Ectodermal cell (in vitro differentiated cells): ENCODE data around the gene CSGALNACT2.
"Not testable (repeated sequence)": the region's sequence is repeated elsewhere in the genome, so short reads cannot be mapped to it uniquely, and the experiment has no call there.

Experiments
- H3K27ac ChIP-seq: 2 replicates; pipeline ENCODE4 v1.7.0; 2013; ENCODE audit warnings: mild to moderate bottlenecking, low read depth, low read length; ENCODE audit not compliant: insufficient read depth, poor library complexity, severe bottlenecking
- H3K27me3 ChIP-seq: 2 replicates; pipeline ENCODE4 v1.7.0; 2013; ENCODE audit warnings: mild to moderate bottlenecking, low read length; ENCODE audit not compliant: insufficient read depth, control insufficient read depth, poor library complexity, severe bottlenecking
- H3K36me3 ChIP-seq: one replicate; pipeline ENCODE4 v1.7.0; 2013; ENCODE audit warnings: low read length; ENCODE audit not compliant: control insufficient read depth, insufficient read depth
- H3K4me1 ChIP-seq: one replicate; pipeline ENCODE4 v1.7.0; 2013; ENCODE audit warnings: low read length; ENCODE audit not compliant: control insufficient read depth, insufficient read depth
- H3K4me3 ChIP-seq: 2 replicates; pipeline ENCODE4 v1.7.0; 2013; ENCODE audit warnings: low read depth, low read length, control low read depth; ENCODE audit not compliant: insufficient read depth
- H3K9me3 ChIP-seq: 2 replicates; pipeline ENCODE4 v1.7.0; 2013; ENCODE audit warnings: mild to moderate bottlenecking, low read length, moderate library complexity; ENCODE audit not compliant: control insufficient read depth
- WGBS, 2 experiments: methylation state at CpG; one replicate each; pipeline ENCODE4 v1.1.7; 2013; ENCODE audit warnings: missing lambda C conversion rate in 2 of 2; 5-methylcytosine and 5-hydroxymethylcytosine counted together

CSGALNACT2 gene

GRCh38 chr10:43181146-43181545, 42.9 kb downstream of the CSGALNACT2 start:
- Histone ChIP-seq H3K27me3 (no peaks in the 10 kb centered on the region), H3K36me3 (peaks cover 4% of the 10 kb centered on the region), H3K27ac (no peak overlapping the region), H3K4me3 (no peak overlapping the region), H3K4me1 (no peaks in the 10 kb centered on the region), H3K9me3 (no peaks in the 10 kb centered on the region)
- WGBS, 2 experiments, result 92 to 97% methylated on average over 1 of the region's 1 CpG

GRCh38 chr10:43183764-43184163, 45.5 kb downstream of the CSGALNACT2 start:
- not testable (repeated sequence) for H3K27ac ChIP-seq, H3K4me1 ChIP-seq, H3K9me3 ChIP-seq, H3K4me3 ChIP-seq, H3K27me3 ChIP-seq, H3K36me3 ChIP-seq
- 92 to 95% methylated on average over 2 to 3 of the region's 3 CpGs for WGBS, 2 experiments

GRCh38 chr10:43186150-43186549, 47.9 kb downstream of the CSGALNACT2 start:
- no peaks in the 10 kb centered on the region for H3K27me3 ChIP-seq
- H3K27ac ChIP-seq, result no peak overlapping the region
- H3K9me3 ChIP-seq, result no peaks in the 10 kb centered on the region
- no peaks in the 10 kb centered on the region for H3K36me3 ChIP-seq
- H3K4me3 ChIP-seq, result no peak overlapping the region
- H3K4me1 ChIP-seq, result no peaks in the 10 kb centered on the region
- 95% methylated on average over 3 to 4 of the region's 4 CpGs for WGBS, 2 experiments

GRCh38 chr10:43187213-43187612, 49.0 kb downstream of the CSGALNACT2 start:
- no peaks in the 10 kb centered on the region for H3K27me3 ChIP-seq
- no peak overlapping the region for H3K27ac ChIP-seq
- no peaks in the 10 kb centered on the region for H3K4me1 ChIP-seq
- H3K36me3 ChIP-seq, result no peaks in the 10 kb centered on the region
- WGBS, 2 experiments, result 90 to 100% methylated on average over 3 of the region's 3 CpGs
- H3K4me3 ChIP-seq, result no peak overlapping the region
- H3K9me3 ChIP-seq, result no peaks in the 10 kb centered on the region

GRCh38 chr10:43188702-43189101, 50.5 kb downstream of the CSGALNACT2 start:
- WGBS, 2 experiments, result no CpG with 5 or more reads among the region's 1 CpG

GRCh38 chr10:43190289-43190688, 52.0 kb downstream of the CSGALNACT2 start:
- H3K9me3 ChIP-seq, result no peaks in the 10 kb centered on the region
- no peak overlapping the region for H3K27ac ChIP-seq
- no peaks in the 10 kb centered on the region for H3K4me1 ChIP-seq
- no peaks in the 10 kb centered on the region for H3K36me3 ChIP-seq
- no peak overlapping the region for H3K4me3 ChIP-seq
- H3K27me3 ChIP-seq, result no peaks in the 10 kb centered on the region

More at GRCh38 chr10:43188702-43189101, 50.5 kb downstream of the CSGALNACT2 start:
- H3K4me1 ChIP-seq, result no peaks in the 10 kb centered on the region
- no peaks in the 10 kb centered on the region for H3K27me3 ChIP-seq
- no peak overlapping the region for H3K27ac ChIP-seq
- H3K4me3 ChIP-seq, result no peak overlapping the region
- no peaks in the 10 kb centered on the region for H3K36me3 ChIP-seq
- no peaks in the 10 kb centered on the region for H3K9me3 ChIP-seq

GRCh38 chr10:43190775-43191174, 52.5 kb downstream of the CSGALNACT2 start:
- no peak overlapping the region for H3K4me3 ChIP-seq
- 94 to 97% methylated on average over 3 of the region's 3 CpGs for WGBS, 2 experiments

GRCh38 chr10:43192884-43193283, 54.6 kb downstream of the CSGALNACT2 start:
- H3K9me3 ChIP-seq, result no peaks in the 10 kb centered on the region
- 91 to 93% methylated on average over 9 of the region's 9 CpGs for WGBS, 2 experiments
- no peak overlapping the region for H3K27ac ChIP-seq
- H3K27me3 ChIP-seq, result no peaks in the 10 kb centered on the region
- H3K4me3 ChIP-seq, result no peak overlapping the region
- H3K4me1 ChIP-seq, result no peaks in the 10 kb centered on the region
- H3K36me3 ChIP-seq, result no peaks in the 10 kb centered on the region

More at GRCh38 chr10:43190775-43191174, 52.5 kb downstream of the CSGALNACT2 start:
- Histone ChIP-seq H3K27ac (no peak overlapping the region), H3K27me3 (no peaks in the 10 kb centered on the region), H3K9me3 (no peaks in the 10 kb centered on the region), H3K4me1 (no peaks in the 10 kb centered on the region), H3K36me3 (no peaks in the 10 kb centered on the region)

- Histone ChIP-seq H3K36me3 (no peaks in the 10 kb centered on the region), H3K9me3 (no peaks in the 10 kb centered on the region), H3K27ac (no peak overlapping the region), H3K27me3 (no peaks in the 10 kb centered on the region), H3K4me1 (no peaks in the 10 kb centered on the region), H3K4me3 (no peak overlapping the region)
- WGBS, 2 experiments, result 87 to 91% methylated on average over 8 of the region's 8 CpGs
Observed at GRCh38 chr10:43193496-43194080, 55.3 kb downstream of the CSGALNACT2 start.

GRCh38 chr10:43194266-43194665, 56.0 kb downstream of the CSGALNACT2 start:
- Histone ChIP-seq H3K36me3 (no peaks in the 10 kb centered on the region), H3K27ac (no peak overlapping the region), H3K9me3 (no peaks in the 10 kb centered on the region), H3K4me1 (no peaks in the 10 kb centered on the region), H3K27me3 (no peaks in the 10 kb centered on the region), H3K4me3 (no peak overlapping the region)
- WGBS, 2 experiments, result 35 to 62% methylated on average over 3 of the region's 4 CpGs

- Histone ChIP-seq H3K9me3 (no peaks in the 10 kb centered on the region), H3K4me1 (no peaks in the 10 kb centered on the region), H3K27me3 (no peaks in the 10 kb centered on the region), H3K36me3 (no peaks in the 10 kb centered on the region), H3K27ac (no peak overlapping the region), H3K4me3 (no peak overlapping the region)
- WGBS, 2 experiments, result 91 to 95% methylated on average over 9 of the region's 9 CpGs
Observed at GRCh38 chr10:43194859-43195258, 56.6 kb downstream of the CSGALNACT2 start.
